ENCODE results near the gene NEK4. TPM values are rescaled to one million over a fixed set of nuclear protein-coding genes. Genes with fewer than 3 reads are reported as not detected.

Gene NEK4
- total RNA-seq, 1 donor from 2014 or later, result 18.5 TPM

DNA sequence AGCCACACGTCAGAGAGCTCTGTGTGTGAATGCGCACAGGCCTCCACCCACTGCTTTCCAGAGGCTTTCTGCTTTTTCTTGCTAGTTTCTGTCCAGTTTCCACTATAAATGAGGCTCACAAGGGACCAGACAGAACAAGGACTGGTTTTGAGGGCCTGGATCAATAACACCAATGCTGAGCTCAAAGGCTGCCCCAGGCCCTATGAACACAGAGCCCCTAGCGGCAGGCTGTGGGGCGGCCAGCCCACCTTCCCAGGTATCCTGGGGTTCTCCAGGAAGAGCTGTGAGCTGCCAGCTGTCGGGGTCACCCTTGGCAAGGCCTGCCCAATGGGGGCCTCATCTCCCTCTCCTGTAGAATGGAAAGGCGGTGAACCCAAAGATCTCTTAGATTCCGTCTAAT is 21.7 kb upstream of the NEK4 start:
- no peak overlapping the region for H3K4me3 ChIP-seq (ENCODE audit: low read depth, low read length)
- H3K27me3 ChIP-seq (ENCODE audit: control insufficient read depth, insufficient read depth, low read length), result peaks cover 5% of the 10 kb centered on the region
- DNase-seq (ENCODE audit: low read depth), result no peak
- no peaks in the 10 kb centered on the region for H3K36me3 ChIP-seq (ENCODE audit: control insufficient read depth, insufficient read depth, low read length)
- TF ChIP-seq, protein P1, sequence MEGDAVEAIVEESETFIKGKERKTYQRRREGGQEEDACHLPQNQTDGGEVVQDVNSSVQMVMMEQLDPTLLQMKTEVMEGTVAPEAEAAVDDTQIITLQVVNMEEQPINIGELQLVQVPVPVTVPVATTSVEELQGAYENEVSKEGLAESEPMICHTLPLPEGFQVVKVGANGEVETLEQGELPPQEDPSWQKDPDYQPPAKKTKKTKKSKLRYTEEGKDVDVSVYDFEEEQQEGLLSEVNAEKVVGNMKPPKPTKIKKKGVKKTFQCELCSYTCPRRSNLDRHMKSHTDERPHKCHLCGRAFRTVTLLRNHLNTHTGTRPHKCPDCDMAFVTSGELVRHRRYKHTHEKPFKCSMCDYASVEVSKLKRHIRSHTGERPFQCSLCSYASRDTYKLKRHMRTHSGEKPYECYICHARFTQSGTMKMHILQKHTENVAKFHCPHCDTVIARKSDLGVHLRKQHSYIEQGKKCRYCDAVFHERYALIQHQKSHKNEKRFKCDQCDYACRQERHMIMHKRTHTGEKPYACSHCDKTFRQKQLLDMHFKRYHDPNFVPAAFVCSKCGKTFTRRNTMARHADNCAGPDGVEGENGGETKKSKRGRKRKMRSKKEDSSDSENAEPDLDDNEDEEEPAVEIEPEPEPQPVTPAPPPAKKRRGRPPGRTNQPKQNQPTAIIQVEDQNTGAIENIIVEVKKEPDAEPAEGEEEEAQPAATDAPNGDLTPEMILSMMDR (IDR thresholded peaks at IDR 0.05; ENCODE audit: insufficient read depth, low read length, poor library complexity, severe bottlenecking), result peak; percentile 5

DNA sequence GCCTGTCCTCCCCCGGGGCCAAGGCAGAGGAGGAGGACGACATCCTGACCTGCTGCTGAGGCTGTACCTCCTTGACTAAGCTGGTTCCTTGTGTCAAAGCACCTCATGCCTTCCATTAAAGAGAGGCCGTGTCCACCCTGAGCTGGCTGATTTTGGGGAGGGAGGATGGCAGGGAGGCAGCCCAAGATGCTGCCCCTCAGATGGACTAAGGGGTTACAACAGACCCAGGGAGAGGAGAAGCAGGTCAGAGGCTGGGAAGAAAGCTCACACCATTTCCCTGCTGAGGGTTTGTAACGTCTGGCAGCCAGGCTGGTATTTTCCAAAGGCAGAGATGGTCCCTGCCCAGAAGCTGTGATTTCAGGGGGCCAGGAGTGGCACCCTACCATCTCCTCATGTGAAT is 21.2 kb upstream of the NEK4 start:
- TF ChIP-seq, protein P1 (IDR thresholded peaks at IDR 0.05; ENCODE audit: insufficient read depth, low read length, poor library complexity, severe bottlenecking), result no peak
- H3K27me3 ChIP-seq (ENCODE audit: control insufficient read depth, insufficient read depth, low read length), result peaks cover 5% of the 10 kb centered on the region
- no peaks in the 10 kb centered on the region for H3K36me3 ChIP-seq (ENCODE audit: control insufficient read depth, insufficient read depth, low read length)
- no peak for DNase-seq (ENCODE audit: low read depth)
- no peak overlapping the region for H3K4me3 ChIP-seq (ENCODE audit: low read depth, low read length)

DNA sequence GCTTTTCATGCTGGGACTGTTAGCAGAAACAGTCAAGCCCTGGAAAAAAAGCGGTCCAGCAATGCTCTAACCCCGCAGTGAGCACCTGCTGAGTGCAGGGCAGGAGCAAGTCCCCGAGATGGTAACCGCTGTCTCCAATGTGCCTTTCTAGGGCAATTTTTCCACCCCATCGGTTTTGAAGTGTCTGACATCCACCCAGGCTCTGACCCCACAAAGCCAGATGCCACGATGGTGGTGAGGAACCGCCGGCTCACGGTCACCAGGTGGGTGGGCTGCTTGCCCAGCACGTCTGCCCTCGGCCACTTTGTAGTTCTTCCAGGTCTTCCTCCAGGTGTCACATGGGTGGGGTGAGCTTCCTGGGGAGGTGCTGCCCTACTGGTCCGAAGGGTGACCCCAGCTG is 20.6 kb upstream of the NEK4 start:
- Histone ChIP-seq H3K27me3 (ENCODE audit: control insufficient read depth, insufficient read depth, low read length) (peaks cover 5% of the 10 kb centered on the region), H3K4me3 (ENCODE audit: low read depth, low read length) (no peak overlapping the region), H3K36me3 (ENCODE audit: control insufficient read depth, insufficient read depth, low read length) (no peaks in the 10 kb centered on the region)
- DNase-seq (ENCODE audit: low read depth), result no peak
- TF ChIP-seq, protein P1 (IDR thresholded peaks at IDR 0.05; ENCODE audit: insufficient read depth, low read length, poor library complexity, severe bottlenecking), result no peak

DNA sequence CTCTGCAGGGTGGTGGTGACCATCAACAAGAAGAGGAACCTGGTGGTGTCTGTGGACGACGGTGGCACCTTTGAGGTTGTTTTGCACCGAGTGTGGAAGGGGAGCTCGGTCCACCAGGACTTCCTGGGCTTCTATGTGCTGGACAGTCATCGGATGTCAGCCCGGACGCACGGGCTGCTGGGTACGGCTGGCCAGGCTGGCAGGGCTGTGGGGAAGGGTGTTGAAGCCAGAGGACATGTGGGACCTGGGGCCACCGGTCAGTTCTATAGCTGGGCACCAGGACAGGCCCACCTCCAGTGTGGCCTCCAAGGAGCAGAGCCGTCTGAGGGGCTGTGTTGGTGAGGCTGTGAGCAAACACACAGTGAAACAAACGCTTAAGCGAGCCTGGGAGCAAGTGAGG is 20.0 kb upstream of the NEK4 start:
- Histone ChIP-seq H3K4me3 (ENCODE audit: low read depth, low read length) (no peak overlapping the region), H3K36me3 (ENCODE audit: control insufficient read depth, insufficient read depth, low read length) (no peaks in the 10 kb centered on the region), H3K27me3 (ENCODE audit: control insufficient read depth, insufficient read depth, low read length) (peaks cover 5% of the 10 kb centered on the region)
- TF ChIP-seq, protein P1 (IDR thresholded peaks at IDR 0.05; ENCODE audit: insufficient read depth, low read length, poor library complexity, severe bottlenecking), result no peak
- no peak for DNase-seq (ENCODE audit: low read depth)

DNA sequence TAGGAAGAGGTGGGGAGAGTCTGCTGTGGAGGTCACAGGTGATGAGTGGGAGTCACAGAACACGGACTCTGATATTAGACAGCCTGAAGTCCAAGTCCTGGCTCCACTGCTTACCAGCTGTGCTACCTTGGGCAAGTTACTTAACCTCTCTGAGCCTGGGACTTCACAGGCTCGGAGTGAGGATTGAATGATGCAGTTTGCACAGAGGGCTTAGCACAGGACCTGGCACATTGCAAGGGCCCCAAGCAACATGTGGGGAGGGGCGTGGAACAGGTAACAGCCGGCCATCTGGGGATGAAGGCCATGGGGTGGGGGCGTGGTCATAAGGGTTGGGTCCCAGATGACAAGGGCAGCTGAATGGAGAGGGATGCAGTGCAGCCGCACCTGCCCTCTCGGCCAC is 19.6 kb upstream of the NEK4 start:
- H3K27me3 ChIP-seq (ENCODE audit: control insufficient read depth, insufficient read depth, low read length), result peaks cover 5% of the 10 kb centered on the region
- TF ChIP-seq, protein P1 (IDR thresholded peaks at IDR 0.05; ENCODE audit: insufficient read depth, low read length, poor library complexity, severe bottlenecking), result no peak
- H3K4me3 ChIP-seq (ENCODE audit: low read depth, low read length), result no peak overlapping the region
- no peak for DNase-seq (ENCODE audit: low read depth)
- no peaks in the 10 kb centered on the region for H3K36me3 ChIP-seq (ENCODE audit: control insufficient read depth, insufficient read depth, low read length)

DNA sequence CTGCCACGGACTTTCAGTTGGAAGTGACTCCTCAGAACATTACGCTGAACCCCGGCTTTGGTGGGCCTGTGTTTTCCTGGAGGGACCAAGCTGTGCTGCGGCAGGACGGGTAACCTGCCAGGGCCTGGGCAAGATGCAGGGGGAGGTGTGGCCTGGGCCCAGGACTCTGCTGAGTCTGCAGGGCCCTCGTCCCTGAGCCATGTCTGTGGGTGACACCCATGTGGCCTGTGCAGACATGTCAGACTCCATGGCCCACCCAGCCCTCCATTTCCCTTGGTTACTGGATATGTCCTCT is 19.0 kb upstream of the NEK4 start:
- Histone ChIP-seq H3K4me3 (ENCODE audit: low read depth, low read length) (no peak overlapping the region), H3K27me3 (ENCODE audit: control insufficient read depth, insufficient read depth, low read length) (peaks cover 5% of the 10 kb centered on the region), H3K36me3 (ENCODE audit: control insufficient read depth, insufficient read depth, low read length) (no peaks in the 10 kb centered on the region)
- TF ChIP-seq, protein P1 (IDR thresholded peaks at IDR 0.05; ENCODE audit: insufficient read depth, low read length, poor library complexity, severe bottlenecking), result no peak
- DNase-seq (ENCODE audit: low read depth), result no peak

Data from kidney epithelial cell (primary cell).